IMR-90 (cell line): ENCODE data around the gene COL19A1. TPM values are rescaled to one million over a fixed set of nuclear protein-coding genes. Genes with fewer than 3 reads are reported as not detected.

Experiments
- ATAC-seq: fragments of 200-7000 bp; cut with Tn5 transposase; 2 replicates; pipeline ENCODE4 v1.9.1; 2020; ENCODE audit warnings: low read depth, mild to moderate bottlenecking, moderate library complexity
- BruUV-seq: library from RNA; stranded (reverse); fragments of 400-500 nt; replicated peaks from 2 replicates; lab custom pipeline; 2021; lab: Mats Ljungman, UMichigan
- CTCF ChIA-PET: fragments of 300-600 bp; formaldehyde crosslinking; extraction: SDS; loops from one replicate; lab custom pipeline; 2021; ENCODE audit warnings: antibody characterized with exemption; lab: Yijun Ruan, JAX
- POLR2A ChIA-PET: fragments of 300-600 bp; sonication (Branson Sonifier 250); formaldehyde crosslinking; loops from one replicate; lab custom pipeline; 2022; ENCODE audit warnings: antibody characterized with exemption; ENCODE audit not compliant: unreplicated experiment; lab: Charles Lee
- DNase-seq: peaks from one replicate; pipeline ENCODE4 v3.0.0; 2013
- H2AFZ ChIP-seq: replicated peaks from 2 replicates; pipeline ENCODE3; 2013; ENCODE audit warnings: low read length, mild to moderate bottlenecking; ENCODE audit not compliant: poor library complexity
- H2AK5ac ChIP-seq: 2 replicates; pipeline ENCODE4 v1.6.1; 2013; ENCODE audit warnings: low read depth, low read length, inconsistent platforms
- H2AK9ac ChIP-seq: replicated peaks from 2 replicates; pipeline ENCODE3; 2013; ENCODE audit warnings: mild to moderate bottlenecking, low read depth, low read length, moderate library complexity; ENCODE audit not compliant: poor library complexity
- H2BK120ac ChIP-seq: 2 replicates; pipeline ENCODE4 v1.6.1; 2013; ENCODE audit warnings: low read depth, low read length, inconsistent platforms
- H2BK15ac ChIP-seq: 3 replicates; pipeline ENCODE4 v1.6.1; 2013; ENCODE audit warnings: low read depth, low read length, inconsistent platforms
- H2BK20ac ChIP-seq: 2 replicates; pipeline ENCODE4 v1.6.1; 2013; ENCODE audit warnings: low read depth, mild to moderate bottlenecking, inconsistent platforms, low read length, moderate library complexity
- H2BK5ac ChIP-seq: 2 replicates; pipeline ENCODE4 v1.6.1; 2013; ENCODE audit warnings: mild to moderate bottlenecking, low read depth, low read length, inconsistent platforms; ENCODE audit not compliant: poor library complexity, severe bottlenecking
- H3K14ac ChIP-seq: replicated peaks from 2 replicates; pipeline ENCODE4 v1.6.1; 2013; ENCODE audit warnings: low read depth, low read length, inconsistent platforms
- H3K18ac ChIP-seq: 2 replicates; pipeline ENCODE4 v1.6.1; 2013; ENCODE audit warnings: low read depth, low read length, control low read depth
- H3K23ac ChIP-seq: 2 replicates; pipeline ENCODE4 v1.6.1; 2013; ENCODE audit warnings: low read depth, low read length, inconsistent platforms
- H3K27ac ChIP-seq: 2 replicates; pipeline ENCODE4 v1.5.1; 2013; ENCODE audit warnings: mild to moderate bottlenecking, control low read depth, low read length; ENCODE audit not compliant: insufficient read depth
- H3K27me3 ChIP-seq: 2 replicates; pipeline ENCODE4 v1.6.1; 2013; ENCODE audit warnings: low read length; ENCODE audit not compliant: control insufficient read depth, insufficient read depth
- H3K36me3 ChIP-seq: 2 replicates; pipeline ENCODE4 v1.6.1; 2013; ENCODE audit warnings: low read length, mixed read lengths; ENCODE audit not compliant: control insufficient read depth, insufficient read depth
- H3K4ac ChIP-seq: 2 replicates; pipeline ENCODE4 v1.6.1; 2013; ENCODE audit warnings: low read depth, low read length, inconsistent platforms
- H3K4me1 ChIP-seq: 2 replicates; pipeline ENCODE4 v1.6.1; 2013; ENCODE audit warnings: low read length, mixed read lengths; ENCODE audit not compliant: control insufficient read depth, insufficient read depth
- H3K4me2 ChIP-seq: 2 replicates; pipeline ENCODE4 v1.6.1; 2013; ENCODE audit warnings: low read depth, mild to moderate bottlenecking, control low read depth, low read length, moderate library complexity
- H3K4me3 ChIP-seq: 2 replicates; pipeline ENCODE4 v1.5.1; 2013; ENCODE audit warnings: low read depth, mild to moderate bottlenecking, control low read depth, low read length, moderate library complexity; ENCODE audit not compliant: insufficient read depth
- H3K56ac ChIP-seq: 2 replicates; pipeline ENCODE4 v1.6.1; 2013; ENCODE audit warnings: low read length, inconsistent platforms; ENCODE audit not compliant: insufficient read depth; ENCODE audit errors: extremely low read depth
- H3K79me1 ChIP-seq, 2 experiments: 2 replicates each; pipeline ENCODE4 v1.6.1; 2013; ENCODE audit warnings: low read length in 2 of 2, inconsistent platforms in 1 of 2, low read depth in 1 of 2
- H3K9ac ChIP-seq: 2 replicates; pipeline ENCODE4 v1.6.1; 2013; ENCODE audit warnings: low read depth, low read length, control low read depth
- H3K9me1 ChIP-seq: 2 replicates; pipeline ENCODE4 v1.6.1; 2013; ENCODE audit warnings: low read length, inconsistent platforms; ENCODE audit not compliant: insufficient read depth
- H3K9me3 ChIP-seq: 2 replicates; pipeline ENCODE4 v1.6.1; 2013; ENCODE audit warnings: low read length; ENCODE audit not compliant: control insufficient read depth, insufficient read depth
- H4K20me1 ChIP-seq: 2 replicates; pipeline ENCODE4 v1.6.1; 2013; ENCODE audit warnings: low read length, inconsistent platforms; ENCODE audit not compliant: insufficient read depth
- H4K5ac ChIP-seq: 2 replicates; pipeline ENCODE4 v1.6.1; 2013; ENCODE audit warnings: mild to moderate bottlenecking, low read depth, low read length, control low read depth
- H4K8ac ChIP-seq, 2 experiments: 2 replicates each; pipeline ENCODE4 v1.6.1; 2013; ENCODE audit warnings: low read depth in 2 of 2, low read length in 2 of 2, control low read depth in 1 of 2, inconsistent platforms in 1 of 2
- H4K91ac ChIP-seq: 2 replicates; pipeline ENCODE4 v1.6.1; 2013; ENCODE audit warnings: low read depth, low read length, inconsistent platforms; ENCODE audit not compliant: insufficient read depth
- BHLHE40 ChIP-seq: fragments of 150-350 bp; IDR thresholded peaks from 2 replicates; pipeline ENCODE4 v1.6.1; 2016; ENCODE audit warnings: mild to moderate bottlenecking, low read depth, low read length
- CEBPB ChIP-seq: IDR thresholded peaks from 2 replicates; pipeline ENCODE4 v1.6.1; 2012; ENCODE audit warnings: low read depth, low read length, improper control_type of control experiment
- CHD1 ChIP-seq: IDR thresholded peaks from 2 replicates; pipeline ENCODE4 v1.6.1; 2012; ENCODE audit warnings: low read depth, low read length, improper control_type of control experiment
- ELK1 ChIP-seq: fragments of 150-350 bp; IDR thresholded peaks from 2 replicates; pipeline ENCODE4 v1.6.1; 2016; ENCODE audit warnings: low read depth, mild to moderate bottlenecking, low read length, moderate library complexity, borderline replicate concordance
- NFE2L2 ChIP-seq: fragments of 150-350 bp; IDR thresholded peaks from 2 replicates; pipeline ENCODE4 v1.6.1; 2016; ENCODE audit warnings: low read depth, mild to moderate bottlenecking, low read length
- WGBS, 2 experiments: methylation state at CpG; one replicate each; pipeline versions ENCODE4 v1.1.5 to v1.1.7; 2013; ENCODE audit warnings: missing lambda C conversion rate in 2 of 2; ENCODE audit not compliant: insufficient read length in 1 of 2; ENCODE audit errors: extremely low coverage in 2 of 2; 5-methylcytosine and 5-hydroxymethylcytosine counted together
- dilution Hi-C: fragments of 300-500 bp; cut with HindIII; formaldehyde crosslinking; loops from one replicate; pipeline ENCODE4 v1.14.3; 2018; ENCODE audit warnings: low sequenced_read_pairs; ENCODE audit not compliant: unreplicated experiment
- in situ Hi-C: fragments of 300-500 bp; cut with MboI; formaldehyde crosslinking; loops from 3 replicates; pipeline ENCODE4 v1.14.3; 2019; ENCODE audit warnings: low sequenced_read_pairs, inconsistent platforms, mixed read lengths
- intact Hi-C: fragments of 100-400 bp; cut with micrococcal nuclease; formaldehyde crosslinking; loops from 2 replicates; pipeline ENCODE4 v1.10.0; 2022
- polyA plus RNA-seq, 3 experiments: library from polyadenylated mRNA; depleted of rRNA; stranded (reverse); fragments of >200 nt; gene quantifications; 2 replicates each; pipeline ENCODE4 v1.2.3, GENCODE V29; 2012; ENCODE audit warnings: low replicate concordance in 1 of 3
- total RNA-seq: library from RNA; depleted of rRNA; stranded (reverse); fragments of >200 nt; gene quantifications from 2 replicates; pipeline ENCODE4 v1.2.3, GENCODE V29; 2012

The COL19A1 gene
- total and polyA plus RNA-seq, 2 of the 4 experiments (the other 2 are of a cell fraction) = under 0.01 TPM; not detected in 1

- no peak for DNase-seq
- H2BK15ac ChIP-seq = no peak overlapping the region
- ATAC-seq = no peak
- ChIA-PET CTCF (no interaction called here), POLR2A (no interaction called here)
- no peaks in the 10 kb centered on the region for H3K27me3 ChIP-seq
- no peak overlapping the region for H4K5ac ChIP-seq
- no peak overlapping the region for H2BK120ac ChIP-seq
- H4K8ac ChIP-seq = no peak overlapping the region
- no peak overlapping the region for H2AK9ac ChIP-seq
- no peak overlapping the region for H2AK5ac ChIP-seq
- no peak overlapping the region for H3K18ac ChIP-seq
- H4K91ac ChIP-seq = no peak overlapping the region
- no peak overlapping the region for H3K56ac ChIP-seq
- TF ChIP-seq CHD1 = no peak
- TF ChIP-seq BHLHE40 = no peak
- no peak for TF ChIP-seq ELK1
- no peak for TF ChIP-seq CEBPB
- TF ChIP-seq NFE2L2 = no peak
- no peak overlapping the region for H2BK20ac ChIP-seq
- H3K14ac ChIP-seq = no peak overlapping the region
- no peak overlapping the region for H3K4me2 ChIP-seq
- no peak overlapping the region for H3K4ac ChIP-seq
- in situ Hi-C loops (no loop called here), intact Hi-C loops (no loop called here), dilution Hi-C loops (no loop called here)
- H3K27ac ChIP-seq = no peak overlapping the region
- H4K20me1 ChIP-seq = no peaks in the 10 kb centered on the region
- H3K9ac ChIP-seq = no peak overlapping the region
- H3K4me3 ChIP-seq = no peak overlapping the region
- H3K9me1 ChIP-seq = no peaks in the 10 kb centered on the region
- no peaks in the 10 kb centered on the region for H3K4me1 ChIP-seq
- no peaks in the 10 kb centered on the region for H3K36me3 ChIP-seq
- H3K79me1 ChIP-seq = no peaks in the 10 kb centered on the region
- H2AFZ ChIP-seq = no peak overlapping the region
- no peaks in the 10 kb centered on the region for H3K9me3 ChIP-seq
- no TSS peak for BruUV-seq
- no peak overlapping the region for H2BK5ac ChIP-seq
- H3K23ac ChIP-seq = no peak overlapping the region
- no CpG with 5 or more reads among the region's 7 CpGs for WGBS, 2 experiments
Observed at GRCh38 chr6:70246118-70246517, 379.8 kb downstream of the COL19A1 start.
